AG04450 (cell line): ENCODE measurements around the gene PIN4. TPM values are rescaled to one million over a fixed set of nuclear protein-coding genes. Genes with fewer than 3 reads are reported as not detected.

ENCODE experiments used
- CTCF ChIA-PET: fragments of 300-600, 350-600 bp; formaldehyde crosslinking; extraction: SDS; loops from one replicate; lab custom pipeline; 2022; ENCODE audit warnings: antibody characterized with exemption, inconsistent platforms; lab: Charles Lee
- POLR2A ChIA-PET: fragments of 350-600 bp; formaldehyde crosslinking; extraction: SDS; loops from one replicate; lab custom pipeline; 2021; ENCODE audit warnings: antibody characterized with exemption, inconsistent platforms; lab: Yijun Ruan, JAX
- DNase-seq: peaks from one replicate; pipeline ENCODE4 v3.0.0-alpha.2; 2011; ENCODE audit warnings: low read depth, low spot score
- H3K27ac ChIP-seq: one replicate; pipeline ENCODE4 v1.5.1; 2012; ENCODE audit warnings: low read depth, low read length, control low read depth
- H3K27me3 ChIP-seq: one replicate; pipeline ENCODE4 v1.6.0; 2012; ENCODE audit warnings: low read length; ENCODE audit not compliant: control insufficient read depth, insufficient read depth
- H3K4me3 ChIP-seq: 2 replicates; pipeline ENCODE4 v1.5.1; 2011; ENCODE audit warnings: mild to moderate bottlenecking, low read depth, low read length, control low read depth
- H3K9me3 ChIP-seq: 2 replicates; pipeline ENCODE4 v1.5.1; 2012; ENCODE audit warnings: low read length; ENCODE audit not compliant: control insufficient read depth, insufficient read depth
- CTCF ChIP-seq: IDR thresholded peaks from 2 replicates; pipeline ENCODE4 v1.5.1; 2011; ENCODE audit warnings: low read depth, low read length, control low read depth, inconsistent platforms
- polyA plus RNA-seq: library from polyadenylated mRNA; depleted of rRNA; stranded (reverse); fragments of >200 nt; gene quantifications from 2 replicates; pipeline ENCODE4 v1.2.3, GENCODE V29; 2011

The PIN4 gene
- polyA plus RNA-seq, 1 experiment = 16.9 TPM

DNA sequence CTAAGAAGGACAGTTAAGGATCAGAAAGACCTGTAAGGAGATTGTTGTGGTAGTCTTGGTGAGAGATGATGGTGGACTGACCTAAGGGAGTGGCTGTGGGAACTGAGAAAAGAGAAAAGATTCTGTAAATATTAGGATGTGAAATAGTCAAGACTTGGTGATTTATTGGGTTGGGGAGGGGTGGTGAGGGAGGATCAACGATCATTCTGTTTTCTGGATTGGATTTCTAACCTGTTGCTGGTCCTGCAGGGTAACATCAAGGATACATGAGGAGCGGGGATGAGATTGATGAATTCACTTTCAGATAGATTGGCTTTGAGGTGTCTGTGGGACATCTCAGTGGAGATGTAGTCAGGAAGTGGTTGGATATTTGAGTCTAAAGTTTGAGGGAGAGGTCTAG, 1.4 kb downstream of the PIN4 start:
- no peak for DNase-seq
- Histone ChIP-seq H3K27me3 (no peaks in the 10 kb centered on the region), H3K9me3 (no peaks in the 10 kb centered on the region), H3K27ac (no peak overlapping the region), H3K4me3 (peak overlapping the region; percentile 84)
- TF ChIP-seq CTCF = no peak
- ChIA-PET CTCF (no interaction called here), POLR2A (no interaction called here)

GRCh38 chrX:72201836-72202536, 20.4 kb downstream of the PIN4 start:
- no peaks in the 10 kb centered on the region for H3K9me3 ChIP-seq
- H3K27me3 ChIP-seq = no peaks in the 10 kb centered on the region
- TF ChIP-seq CTCF = no peak
- CTCF ChIA-PET = interaction anchor here (0.7 kb wide), 1 partner anchor 75 kb away, joined by 3 read pairs; the partner anchor contains the start of gene RPS4X
- peak overlapping the region; percentile 52 for H3K27ac ChIP-seq
- POLR2A ChIA-PET = interaction anchor here (0.8 to 1.4 kb wide), 2 partner anchors 21 to 75 kb away, joined by 3 to 5 read pairs; partner anchors contain the start of genes PIN4 and RPS4X
- DNase-seq = peak; percentile 30
- no peak overlapping the region for H3K4me3 ChIP-seq

- no peaks in the 10 kb centered on the region for H3K27me3 ChIP-seq
- H3K4me3 ChIP-seq = no peak overlapping the region
- POLR2A ChIA-PET = interaction anchor here (1.4 kb wide), 1 partner anchor 22 kb away, joined by 5 read pairs; the partner anchor contains the start of gene PIN4
- DNase-seq = no peak
- no peaks in the 10 kb centered on the region for H3K9me3 ChIP-seq
- H3K27ac ChIP-seq = peak overlapping the region; percentile 11
- CTCF ChIA-PET = no interaction called here
- no peak for TF ChIP-seq CTCF
These were observed 21.3 kb downstream of the PIN4 start for GRCh38 chrX:72202792-72203401.

DNA sequence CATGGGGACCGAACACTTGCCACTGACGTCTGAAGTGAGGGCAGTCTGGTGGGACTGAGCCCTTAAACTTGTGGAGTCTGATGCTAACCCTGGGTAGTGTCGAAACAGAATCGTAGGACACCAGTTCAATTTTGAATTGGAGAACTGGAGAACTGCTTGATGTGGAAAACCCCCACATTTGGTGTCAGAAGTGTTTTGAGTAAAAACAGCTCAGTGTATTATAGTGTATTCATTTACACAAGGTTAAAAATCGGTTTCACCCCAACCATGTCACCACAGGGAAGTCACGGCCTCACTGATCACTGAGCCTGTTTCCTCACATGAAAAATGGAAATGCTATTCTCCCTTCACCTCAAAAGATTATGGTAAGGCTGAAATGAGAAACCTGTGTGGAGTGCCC, 21.9 kb downstream of the PIN4 start:
- no peak for DNase-seq
- Histone ChIP-seq H3K4me3 (no peak overlapping the region), H3K27me3 (no peaks in the 10 kb centered on the region), H3K9me3 (no peaks in the 10 kb centered on the region), H3K27ac (no peak overlapping the region)
- no peak for TF ChIP-seq CTCF
- ChIA-PET POLR2A (no interaction called here), CTCF (no interaction called here)

DNA sequence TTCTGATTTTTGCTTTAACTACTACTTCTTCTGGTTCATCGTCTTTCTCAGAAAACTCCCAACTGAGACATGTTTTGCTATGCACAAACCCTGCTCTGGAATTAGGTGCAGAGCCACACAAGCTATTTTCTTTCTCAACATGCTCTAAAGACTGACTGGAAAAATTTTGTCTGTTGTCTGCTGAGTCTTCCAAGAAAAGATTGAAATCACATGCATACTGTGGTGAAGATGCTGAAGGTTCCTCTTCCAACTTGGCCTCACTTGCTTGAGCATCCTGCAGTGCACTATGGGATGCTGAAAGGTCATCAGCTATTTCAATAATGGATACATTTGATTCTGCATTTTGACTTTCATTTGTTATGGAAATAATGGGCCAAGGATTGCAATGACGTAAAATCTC, 24.1 kb downstream of the PIN4 start:
- ChIA-PET CTCF (interaction anchor here (1.0 kb wide), 1 partner anchor 11 kb away, joined by 3 read pairs; no protein-coding TSS in a partner anchor), POLR2A (no interaction called here)
- no peaks in the 10 kb centered on the region for H3K27me3 ChIP-seq
- H3K4me3 ChIP-seq = no peak overlapping the region
- H3K27ac ChIP-seq = no peak overlapping the region
- no peak for DNase-seq
- TF ChIP-seq CTCF = no peak
- H3K9me3 ChIP-seq = no peaks in the 10 kb centered on the region
